Erythroblast (primary cell): Measurements from ENCODE around the gene ZNF677.
"Not testable (repeated sequence)": the region's sequence is repeated elsewhere in the genome, so short reads cannot be mapped to it uniquely, and the experiment has no call there.

Experiments used
- DNase-seq, 2 experiments: peaks; one replicate each; lab custom pipeline; 2025; lab: John Stamatoyannopoulos, UW
- GATA1 ChIP-seq: IDR thresholded peaks from 2 replicates; pipeline ENCODE4 v1.6.1; 2011; ENCODE audit warnings: low read depth, mild to moderate bottlenecking, control low read depth, low read length, moderate library complexity
- POLR2A ChIP-seq: IDR thresholded peaks from 2 replicates; pipeline ENCODE4 v1.6.1; 2011; ENCODE audit warnings: mild to moderate bottlenecking, low read length

ZNF677 gene

GRCh38 chr19:53254411-53255341 lies at the start of gene ZNF677:
Gene ZNF677, minus strand, starts transcription at chr19:53254873. Its CDS starts 3,323 bp downstream, at chr19:53251550.
- TF ChIP-seq GATA1 (no peak), POLR2A (no peak)

GRCh38 chr19:53301341-53301740 lies 46.7 kb upstream of the ZNF677 start:
- not testable (repeated sequence) for DNase-seq

More at GRCh38 chr19:53254411-53255341, at the start of gene ZNF677:
- peak; percentile 63 to 68 for DNase-seq

GRCh38 chr19:53294786-53295441 lies 40.2 kb upstream of the ZNF677 start:
- no peak for DNase-seq
- TF ChIP-seq POLR2A (no peak), GATA1 (no peak)

- TF ChIP-seq GATA1 (no peak), POLR2A (no peak)
These were observed 36.3 kb upstream of the ZNF677 start for GRCh38 chr19:53290758-53291549.

GRCh38 chr19:53285087-53285486 lies 30.4 kb upstream of the ZNF677 start:
- DNase-seq: no peak
- TF ChIP-seq POLR2A: no peak
- no peak for TF ChIP-seq GATA1

More at GRCh38 chr19:53290758-53291549, 36.3 kb upstream of the ZNF677 start:
- no peak for DNase-seq

- peak in 1 of 2 experiments; percentile 1 for DNase-seq
These were observed 27.3 kb upstream of the ZNF677 start for GRCh38 chr19:53281947-53282346.

GRCh38 chr19:53275480-53275879 lies 20.8 kb upstream of the ZNF677 start:
- TF ChIP-seq POLR2A (no peak), GATA1 (no peak)
- no peak for DNase-seq

- TF ChIP-seq GATA1: no peak
- no peak for TF ChIP-seq POLR2A
- DNase-seq: no peak
These were observed 17.4 kb upstream of the ZNF677 start for GRCh38 chr19:53272044-53272443.

- DNase-seq: not testable (repeated sequence)
These were observed 15.2 kb upstream of the ZNF677 start for GRCh38 chr19:53269861-53270260.

- not testable (repeated sequence) for DNase-seq
These were observed 12.9 kb upstream of the ZNF677 start, which contains the start of gene VN1R4 for GRCh38 chr19:53267623-53268022. Gene VN1R4, minus strand, starts transcription at chr19:53267723. Its CDS starts 58 bp downstream, at chr19:53267665.

GRCh38 chr19:53257715-53258342 lies 3.2 kb upstream of the ZNF677 start, which contains the start of gene VN1R2:
Gene VN1R2, plus strand, starts transcription at chr19:53258292. Its CDS starts 84 bp downstream, at chr19:53258376.
- not testable (repeated sequence) for DNase-seq

- no peak for DNase-seq
- TF ChIP-seq POLR2A (no peak), GATA1 (no peak)
These were observed 8.2 kb downstream of the ZNF677 start for GRCh38 chr19:53246498-53246897.

GRCh38 chr19:53237114-53237777 lies 17.4 kb downstream of the ZNF677 start:
- DNase-seq: no peak
- TF ChIP-seq POLR2A: no peak
- no peak for TF ChIP-seq GATA1
